Stomach (tissue), 4 donors: ENCODE measurements around the gene LIPG.

Source experiments
- CTCF ChIP-seq, 7 experiments: fragments of 450-650 bp in 4 of 7; fragments of 200-600 bp in 3 of 7; sonication (generic) in 3 of 7; IDR thresholded peaks; one replicate each; pipeline ENCODE4 v1.5.1; 2016 to 2019; ENCODE audit warnings: antibody characterized with exemption in 7 of 7, control low read depth in 2 of 7, mild to moderate bottlenecking in 1 of 7
- POLR2A ChIP-seq, 4 donors: fragments of 450-650 bp; IDR thresholded peaks; one replicate each; pipeline ENCODE4 v1.6.1; 2016; ENCODE audit warnings: antibody characterized with exemption in 4 of 4, control low read depth in 2 of 4, mild to moderate bottlenecking in 1 of 4, moderate library complexity in 1 of 4

- TF ChIP-seq CTCF (IDR thresholded peaks at IDR 0.05) (no peak), POLR2A (IDR thresholded peaks at IDR 0.05) (no peak)
Observed at GRCh38 chr18:49646873-49647272, 85.0 kb downstream of the LIPG start.
